HepG2 (cell line): ENCODE results near the gene HS3ST1. TPM values are rescaled to one million over a fixed set of nuclear protein-coding genes. Genes with fewer than 3 reads are reported as not detected.

ENCODE experiments used
- ATAC-seq: fragments of 200-7000 bp; cut with Tn5 transposase; 3 replicates; pipeline ENCODE4 v1.9.1; 2020; ENCODE audit warnings: mild to moderate bottlenecking, moderate library complexity
- BruUV-seq: library from RNA; stranded (reverse); fragments of 400-500 nt; replicated peaks from 2 replicates; lab custom pipeline; 2021; lab: Mats Ljungman, UMichigan
- CTCF ChIA-PET: fragments of 300-600 bp; formaldehyde crosslinking; extraction: SDS; loops from one replicate; lab custom pipeline; 2021; ENCODE audit warnings: low total read pairs, inconsistent platforms, low intra/inter-chr PET ratio; lab: Yijun Ruan, JAX
- POLR2A ChIA-PET: fragments of 350-600 bp; sonication (Branson Sonifier 250); formaldehyde crosslinking; loops from one replicate; lab custom pipeline; 2020; ENCODE audit warnings: antibody characterized with exemption, inconsistent platforms; lab: Yijun Ruan, JAX
- DNase-seq: peaks from one replicate; pipeline ENCODE4 v3.0.0-alpha.2; 2015; ENCODE audit warnings: low spot score
- FAIRE-seq: peaks from 3 replicates; lab custom pipeline; 2011; peaks lifted over from hg19 to GRCh38; lab: Jason Lieb, UNC
- H2AFZ ChIP-seq: one replicate; pipeline ENCODE4 v1.6.1; 2011; ENCODE audit warnings: low read length, inconsistent platforms
- H3K27ac ChIP-seq: fragments of 300-600 bp; 3 replicates; pipeline ENCODE4 v1.8.0; 2011; ENCODE audit warnings: mixed run types, mild to moderate bottlenecking, mixed read lengths, low read length, inconsistent platforms; ENCODE audit not compliant: insufficient read depth; ENCODE audit errors: extremely low read length
- H3K27me3 ChIP-seq, 2 experiments: fragments of 200-600 bp in 1 of 2; 2 replicates in 1 of 2; 3 replicates in 1 of 2; pipeline versions ENCODE4 v1.6.0 to v1.8.0; 2011; ENCODE audit warnings: low read length in 2 of 2, mild to moderate bottlenecking in 2 of 2, moderate library complexity in 2 of 2, inconsistent platforms in 1 of 2; ENCODE audit not compliant: insufficient read depth in 2 of 2, control insufficient read depth in 1 of 2
- H3K36me3 ChIP-seq, 2 experiments: fragments of 200-600 bp in 1 of 2; replicated peaks in 1 of 2; 2 replicates in 1 of 2; 3 replicates in 1 of 2; pipeline versions ENCODE4 v1.5.1 to v1.8.0; 2011; ENCODE audit warnings: low read length in 2 of 2, inconsistent platforms in 1 of 2; ENCODE audit not compliant: insufficient read depth in 2 of 2, control insufficient read depth in 1 of 2
- H3K4me1 ChIP-seq: 2 replicates; pipeline ENCODE4 v1.5.1; 2012; ENCODE audit warnings: low read length, inconsistent platforms; ENCODE audit not compliant: insufficient read depth
- H3K4me2 ChIP-seq: 2 replicates; pipeline ENCODE4 v1.6.0; 2011; ENCODE audit warnings: low read depth, low read length, inconsistent platforms
- H3K4me3 ChIP-seq, 3 experiments: fragments of 200-600 bp in 1 of 3; sonication (generic), shearing (Covaris generic) in 1 of 3; replicated peaks in 1 of 3; 2 replicates each; pipeline ENCODE4 v1.5.1; 2011 to 2016; ENCODE audit warnings: low read length in 3 of 3, inconsistent platforms in 2 of 3, low read depth in 2 of 3, mild to moderate bottlenecking in 2 of 3, control low read depth in 1 of 3, mixed read lengths in 1 of 3; ENCODE audit not compliant: insufficient read depth in 1 of 3
- H3K79me2 ChIP-seq: one replicate; pipeline ENCODE4 v1.6.1; 2011; ENCODE audit warnings: low read length, inconsistent platforms; ENCODE audit not compliant: insufficient read depth
- H3K9ac ChIP-seq: 2 replicates; pipeline ENCODE4 v1.6.0; 2011; ENCODE audit warnings: mild to moderate bottlenecking, low read depth, low read length, inconsistent platforms; ENCODE audit not compliant: insufficient read depth
- H3K9me3 ChIP-seq: 2 replicates; pipeline ENCODE4 v1.5.1; 2012; ENCODE audit warnings: mild to moderate bottlenecking, low read length
- H4K20me1 ChIP-seq: 2 replicates; pipeline ENCODE4 v1.6.0; 2011; ENCODE audit warnings: inconsistent platforms, mild to moderate bottlenecking, low read length, moderate library complexity; ENCODE audit not compliant: insufficient read depth
- ELF3 ChIP-seq: IDR thresholded peaks from 2 replicates; pipeline ENCODE4 v1.6.1; 2016; ENCODE audit warnings: missing genetic modification reagents, missing compliant biosample characterization
- FLYWCH1 ChIP-seq: sonication (generic); formaldehyde crosslinking; IDR thresholded peaks from 2 replicates; pipeline ENCODE4 v1.8.1; 2023; ENCODE audit warnings: mild to moderate bottlenecking, missing genetic modification reagents
- MEF2D ChIP-seq: sonication (generic); formaldehyde crosslinking; IDR thresholded peaks from 2 replicates; pipeline ENCODE4 v1.5.1; 2020; ENCODE audit warnings: mild to moderate bottlenecking, missing genetic modification reagents
- NR2F6 ChIP-seq, 2 experiments: IDR thresholded peaks; 2 replicates each; pipeline ENCODE4 v1.6.1; 2016; ENCODE audit warnings: antibody characterized with exemption in 1 of 2, mild to moderate bottlenecking in 1 of 2
- PRMT3 ChIP-seq: sonication (generic); formaldehyde crosslinking; IDR thresholded peaks from 2 replicates; pipeline ENCODE4 v1.8.1; 2022; ENCODE audit warnings: low read depth, mild to moderate bottlenecking, moderate library complexity, missing genetic modification reagents, borderline replicate concordance
- RCOR2 ChIP-seq: IDR thresholded peaks from 2 replicates; pipeline ENCODE4 v1.6.1; 2016; ENCODE audit warnings: missing biosample characterization, missing genetic modification reagents
- STAG1 ChIP-seq: sonication (generic); formaldehyde crosslinking; IDR thresholded peaks from 2 replicates; pipeline ENCODE4 v1.4.0; 2020; ENCODE audit warnings: missing genetic modification reagents
- U2AF2 ChIP-seq: fragments of 200-400 bp; formaldehyde crosslinking; IDR thresholded peaks from 2 replicates; pipeline ENCODE4 v1.6.1; 2017; ENCODE audit warnings: low read depth, mild to moderate bottlenecking, low read length
- ZNF275 ChIP-seq: sonication (generic); formaldehyde crosslinking; IDR thresholded peaks from 2 replicates; pipeline ENCODE4 v1.8.0; 2022; ENCODE audit warnings: missing genetic modification reagents, mild to moderate bottlenecking, inconsistent platforms, borderline replicate concordance
- ZNF414 ChIP-seq: sonication (generic); formaldehyde crosslinking; IDR thresholded peaks from 2 replicates; pipeline ENCODE4 v1.5.0; 2020; ENCODE audit warnings: missing genetic modification reagents
- ZNF598 ChIP-seq: sonication (generic); formaldehyde crosslinking; IDR thresholded peaks from 2 replicates; pipeline ENCODE4 v1.5.1; 2020; ENCODE audit warnings: mild to moderate bottlenecking, missing genetic modification reagents, borderline replicate concordance
- ZNF775 ChIP-seq: sonication (generic); formaldehyde crosslinking; IDR thresholded peaks from 2 replicates; pipeline ENCODE4 v1.4.0; 2020; ENCODE audit warnings: missing genetic modification reagents, mild to moderate bottlenecking, moderate library complexity, borderline replicate concordance
- ZNF879 ChIP-seq: sonication (generic); formaldehyde crosslinking; IDR thresholded peaks from 2 replicates; pipeline ENCODE4 v1.8.1; 2023; ENCODE audit warnings: missing genetic modification reagents
- WGBS: methylation state at CpG from one replicate; pipeline ENCODE4 v1.1.6; 2017; ENCODE audit warnings: low lambda C conversion rate; 5-methylcytosine and 5-hydroxymethylcytosine counted together
- in situ Hi-C: cut with HindIII; loops from 2 replicates; pipeline ENCODE4 v1.10.0; 2017; ENCODE audit warnings: low pct_unique_long_range_greater_than_20kb; ENCODE audit not compliant: extremely low pct_ligation_motif_present
- intact Hi-C: fragments of 100-400 bp; cut with micrococcal nuclease; formaldehyde crosslinking; loops from one replicate; pipeline ENCODE4 v1.10.0; 2022; ENCODE audit not compliant: unreplicated experiment
- polyA plus RNA-seq, 8 experiments: library from polyadenylated mRNA; depleted of rRNA in 3 of 8; stranded (reverse) in 7 of 8; unstranded in 1 of 8; fragments of >200 nt; fragmentation: Illumina TruSeq in 4 of 8; extraction: Trizol in 4 of 8; gene quantifications; 2 replicates each; pipeline versions ENCODE4 v1.2.1 to v1.2.3, GENCODE V29; 2011 to 2016; ENCODE audit warnings: low read depth in 4 of 8, missing spikeins in 1 of 8, mixed read lengths in 1 of 8; ENCODE audit not compliant: insufficient read depth in 1 of 8
- total RNA-seq, 5 experiments: library from RNA; depleted of rRNA; stranded (reverse); fragments of >200 nt; fragmentation: Illumina TruSeq; extraction: Trizol; gene quantifications; 2 replicates each; pipeline ENCODE4 v1.2.3, GENCODE V29; 2016; ENCODE audit warnings: low read depth in 1 of 5
- TF ChIP-seq, protein P1 (sequence below): sonication (generic); formaldehyde crosslinking; IDR thresholded peaks from 2 replicates; pipeline ENCODE4 v1.5.1; 2020; ENCODE audit warnings: mild to moderate bottlenecking, missing genetic modification reagents, moderate library complexity
- TF ChIP-seq, protein P2 (sequence below): sonication (generic); formaldehyde crosslinking; IDR thresholded peaks from 2 replicates; pipeline ENCODE4 v1.4.0; 2020; ENCODE audit warnings: missing genetic modification reagents

Gene HS3ST1
- total and polyA plus RNA-seq, 2 of the 13 experiments (the other 11 are each of a cell fraction or from before 2014, with no cell fraction given): not detected

DNA sequence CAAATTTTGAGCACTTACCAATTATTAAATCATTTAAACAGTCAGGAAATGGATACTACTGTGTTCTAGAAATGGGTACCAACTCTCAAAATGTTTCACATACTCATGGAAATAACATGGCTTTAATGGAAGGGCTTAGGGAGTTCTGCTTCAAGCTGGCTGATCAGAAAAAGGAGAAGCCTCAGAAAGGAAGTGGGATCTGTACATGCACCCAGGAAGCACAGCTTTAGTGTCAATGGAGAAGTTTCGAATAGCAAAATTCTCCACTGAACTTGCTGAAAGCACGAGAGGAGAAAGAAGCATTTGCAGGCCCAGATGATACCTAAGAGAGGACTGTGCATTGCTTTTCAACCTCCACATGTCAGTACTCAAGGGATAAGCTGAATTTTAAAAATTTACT is 11.1 kb upstream of the HS3ST1 start:
- Histone ChIP-seq H3K36me3 (no peaks in the 10 kb centered on the region), H2AFZ (no peak overlapping the region), H3K4me2 (no peak overlapping the region), H3K4me3 (no peak overlapping the region), H3K9ac (no peak overlapping the region), H3K9me3 (0 out of 2 replicates have a peak, but pooled peaks cover 4% of the 10 kb centered on the region), H3K4me1 (no peaks in the 10 kb centered on the region)
- POLR2A ChIA-PET: no interaction called here
- WGBS: 3% methylated on average over 2 of the region's 2 CpGs
- BruUV-seq: no TSS peak
- ATAC-seq: no peak
- intact Hi-C loops (no loop called here), in situ Hi-C loops (no loop called here)
- DNase-seq: no peak
- CTCF ChIA-PET: no interaction called here
- no peak for TF ChIP-seq ZNF879 (CRISPR knock-in tag)
- TF ChIP-seq, all 625 proteins: peak for 0
- FAIRE-seq: no peak
- no peaks in the 10 kb centered on the region for H3K79me2 ChIP-seq
- no peaks in the 10 kb centered on the region for H3K27me3 ChIP-seq
- no peak overlapping the region for H3K27ac ChIP-seq
- H4K20me1 ChIP-seq: no peaks in the 10 kb centered on the region

DNA sequence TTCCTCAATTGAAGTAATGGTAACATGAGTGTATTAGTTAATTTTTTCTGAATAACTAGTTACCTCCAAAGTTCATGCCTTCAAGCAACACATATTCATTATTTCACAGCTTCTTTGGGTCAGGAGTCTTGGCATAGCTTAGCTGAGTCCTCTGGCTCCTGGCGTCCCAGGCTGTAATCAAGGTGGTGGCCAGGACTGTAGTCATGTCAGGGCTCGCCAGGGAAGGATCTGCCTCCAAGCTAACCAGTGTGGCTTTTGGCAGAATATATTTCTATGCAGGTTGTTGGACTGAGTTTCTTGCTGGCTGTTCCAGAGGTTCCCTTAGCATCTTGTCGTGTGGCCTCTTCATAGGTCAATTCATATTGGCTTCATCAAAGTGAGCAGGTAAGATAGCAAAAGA is 10.0 kb upstream of the HS3ST1 start:
- WGBS: 0% methylated on average over 3 of the region's 3 CpGs
- ChIA-PET POLR2A (no interaction called here), CTCF (no interaction called here)
- Histone ChIP-seq H3K27ac (no peak overlapping the region), H3K27me3 (no peaks in the 10 kb centered on the region), H3K36me3 (no peaks in the 10 kb centered on the region), H3K79me2 (no peaks in the 10 kb centered on the region), H3K9me3 (no peaks in the 10 kb centered on the region), H3K4me1 (no peaks in the 10 kb centered on the region), H4K20me1 (no peaks in the 10 kb centered on the region), H3K9ac (no peak overlapping the region), H3K4me3 (no peak overlapping the region), H3K4me2 (no peak overlapping the region), H2AFZ (no peak overlapping the region)
- intact Hi-C loops: no loop called here
- FAIRE-seq: no peak
- ATAC-seq: no peak
- BruUV-seq: no TSS peak
- in situ Hi-C loops: no loop called here
- no peak for DNase-seq
- no peak for TF ChIP-seq PRMT3 (CRISPR knock-in tag)
- TF ChIP-seq ZNF414: no peak
- no peak for TF ChIP-seq STAG1 (CRISPR knock-in tag)
- no peak for TF ChIP-seq MEF2D (CRISPR knock-in tag)
- TF ChIP-seq, protein P1, sequence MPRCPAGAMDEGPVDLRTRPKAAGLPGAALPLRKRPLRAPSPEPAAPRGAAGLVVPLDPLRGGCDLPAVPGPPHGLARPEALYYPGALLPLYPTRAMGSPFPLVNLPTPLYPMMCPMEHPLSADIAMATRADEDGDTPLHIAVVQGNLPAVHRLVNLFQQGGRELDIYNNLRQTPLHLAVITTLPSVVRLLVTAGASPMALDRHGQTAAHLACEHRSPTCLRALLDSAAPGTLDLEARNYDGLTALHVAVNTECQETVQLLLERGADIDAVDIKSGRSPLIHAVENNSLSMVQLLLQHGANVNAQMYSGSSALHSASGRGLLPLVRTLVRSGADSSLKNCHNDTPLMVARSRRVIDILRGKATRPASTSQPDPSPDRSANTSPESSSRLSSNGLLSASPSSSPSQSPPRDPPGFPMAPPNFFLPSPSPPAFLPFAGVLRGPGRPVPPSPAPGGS (CRISPR knock-in tag): no peak
- no peak for TF ChIP-seq ZNF598 (CRISPR knock-in tag)
- TF ChIP-seq, protein P2, sequence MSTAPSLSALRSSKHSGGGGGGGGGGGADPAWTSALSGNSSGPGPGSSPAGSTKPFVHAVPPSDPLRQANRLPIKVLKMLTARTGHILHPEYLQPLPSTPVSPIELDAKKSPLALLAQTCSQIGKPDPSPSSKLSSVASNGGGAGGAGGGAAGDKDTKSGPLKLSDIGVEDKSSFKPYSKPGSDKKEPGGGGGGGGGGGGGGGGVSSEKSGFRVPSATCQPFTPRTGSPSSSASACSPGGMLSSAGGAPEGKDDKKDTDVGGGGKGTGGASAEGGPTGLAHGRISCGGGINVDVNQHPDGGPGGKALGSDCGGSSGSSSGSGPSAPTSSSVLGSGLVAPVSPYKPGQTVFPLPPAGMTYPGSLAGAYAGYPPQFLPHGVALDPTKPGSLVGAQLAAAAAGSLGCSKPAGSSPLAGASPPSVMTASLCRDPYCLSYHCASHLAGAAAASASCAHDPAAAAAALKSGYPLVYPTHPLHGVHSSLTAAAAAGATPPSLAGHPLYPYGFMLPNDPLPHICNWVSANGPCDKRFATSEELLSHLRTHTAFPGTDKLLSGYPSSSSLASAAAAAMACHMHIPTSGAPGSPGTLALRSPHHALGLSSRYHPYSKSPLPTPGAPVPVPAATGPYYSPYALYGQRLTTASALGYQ: no peak
- no peak for TF ChIP-seq NR2F6 (IDR thresholded peaks at IDR 0.05)
- no peak for TF ChIP-seq NR2F6 (CRISPR knock-in tag; IDR thresholded peaks at IDR 0.05)
- no peak for TF ChIP-seq RCOR2 (CRISPR knock-in tag)
- no peak for TF ChIP-seq ZNF275
- no peak for TF ChIP-seq ELF3 (CRISPR knock-in tag)
- TF ChIP-seq ZNF775 (CRISPR knock-in tag): no peak
- TF ChIP-seq FLYWCH1 (CRISPR knock-in tag): no peak
- no peak for TF ChIP-seq U2AF2
